Neuronal stem cell (in vitro differentiated cells): ENCODE measurements around the gene PDE1C.

ENCODE experiments used
- DNase-seq: peaks from one replicate; pipeline ENCODE4 v3.0.0-alpha.2; 2013; ENCODE audit warnings: low spot score
- H2AFZ ChIP-seq: one replicate; pipeline ENCODE4 v1.6.1; 2013; ENCODE audit warnings: mild to moderate bottlenecking, low read length, inconsistent platforms
- H2AK5ac ChIP-seq: 2 replicates; pipeline ENCODE4 v1.6.1; 2013; ENCODE audit warnings: low read depth, mild to moderate bottlenecking, inconsistent platforms, low read length, moderate library complexity, mixed read lengths
- H2BK120ac ChIP-seq: 2 replicates; pipeline ENCODE4 v1.6.1; 2013; ENCODE audit warnings: low read depth, mild to moderate bottlenecking, inconsistent platforms, low read length, moderate library complexity, mixed read lengths
- H2BK12ac ChIP-seq: one replicate; pipeline ENCODE4 v1.6.1; 2013; ENCODE audit warnings: low read length, inconsistent platforms
- H2BK15ac ChIP-seq: 2 replicates; pipeline ENCODE4 v1.6.1; 2013; ENCODE audit warnings: mild to moderate bottlenecking, low read length, inconsistent platforms, mixed read lengths
- H2BK5ac ChIP-seq: one replicate; pipeline ENCODE4 v1.6.1; 2013; ENCODE audit warnings: inconsistent platforms, mild to moderate bottlenecking, low read length, moderate library complexity
- H3K14ac ChIP-seq: one replicate; pipeline ENCODE4 v1.6.1; 2013; ENCODE audit warnings: low read length, inconsistent platforms
- H3K18ac ChIP-seq: 2 replicates; pipeline ENCODE4 v1.6.1; 2013; ENCODE audit warnings: low read length, inconsistent platforms
- H3K23ac ChIP-seq: 2 replicates; pipeline ENCODE4 v1.6.1; 2013; ENCODE audit warnings: low read depth, mild to moderate bottlenecking, mixed read lengths, low read length, inconsistent platforms; ENCODE audit not compliant: poor library complexity
- H3K27ac ChIP-seq: replicated peaks from 3 replicates; pipeline ENCODE4 v1.5.1; 2013; ENCODE audit warnings: low read length, inconsistent platforms
- H3K27me3 ChIP-seq, 3 experiments: 2 replicates each; pipeline ENCODE4 v1.6.1; 2013; ENCODE audit warnings: low read length in 3 of 3, mild to moderate bottlenecking in 2 of 3, inconsistent platforms in 1 of 3, low read depth in 1 of 3, mixed read lengths in 1 of 3, moderate library complexity in 1 of 3; ENCODE audit not compliant: control insufficient read depth in 3 of 3, insufficient read depth in 3 of 3
- H3K36me3 ChIP-seq, 2 donors: replicated peaks in 1 of 2; 2 replicates each; pipeline ENCODE4 v1.6.1; 2013; ENCODE audit warnings: low read length in 2 of 2; ENCODE audit not compliant: control insufficient read depth in 2 of 2, insufficient read depth in 2 of 2
- H3K4ac ChIP-seq: 2 replicates; pipeline ENCODE4 v1.6.1; 2013; ENCODE audit warnings: inconsistent platforms, mild to moderate bottlenecking, low read length, moderate library complexity
- H3K4me1 ChIP-seq, 2 donors: 1 replicate in 1 of 2; 2 replicates in 1 of 2; pipeline ENCODE4 v1.6.1; 2013; ENCODE audit warnings: low read length in 2 of 2, low read depth in 1 of 2; ENCODE audit not compliant: control insufficient read depth in 2 of 2, insufficient read depth in 1 of 2
- H3K4me2 ChIP-seq: one replicate; pipeline ENCODE4 v1.6.1; 2013; ENCODE audit warnings: mild to moderate bottlenecking, low read length, inconsistent platforms; ENCODE audit not compliant: insufficient read depth, poor library complexity, severe bottlenecking
- H3K4me3 ChIP-seq, 2 donors: 2 replicates each; pipeline ENCODE4 v1.5.1; 2013; ENCODE audit warnings: low read length in 2 of 2, mild to moderate bottlenecking in 2 of 2, inconsistent platforms in 1 of 2, moderate library complexity in 1 of 2
- H3K79me1 ChIP-seq: one replicate; pipeline ENCODE4 v1.6.1; 2013; ENCODE audit warnings: low read depth, mild to moderate bottlenecking, inconsistent platforms, low read length, moderate library complexity
- H3K9ac ChIP-seq: one replicate; pipeline ENCODE4 v1.6.1; 2013; ENCODE audit warnings: mild to moderate bottlenecking, low read depth, low read length, inconsistent platforms; ENCODE audit not compliant: poor library complexity
- H3K9me3 ChIP-seq, 2 donors: replicated peaks in 1 of 2; 2 replicates each; pipeline versions ENCODE3 to v1.6.1; 2013; ENCODE audit warnings: low read length in 2 of 2, mild to moderate bottlenecking in 2 of 2, inconsistent platforms in 1 of 2, low read depth in 1 of 2, mixed read lengths in 1 of 2, moderate library complexity in 1 of 2; ENCODE audit not compliant: control insufficient read depth in 2 of 2, insufficient read depth in 1 of 2
- H4K8ac ChIP-seq: one replicate; pipeline ENCODE4 v1.6.1; 2013; ENCODE audit warnings: low read depth, mild to moderate bottlenecking, inconsistent platforms, low read length, moderate library complexity
- H4K91ac ChIP-seq: one replicate; pipeline ENCODE4 v1.6.1; 2013; ENCODE audit warnings: low read length, low read depth, mild to moderate bottlenecking, inconsistent platforms; ENCODE audit not compliant: poor library complexity
- WGBS, 2 donors: extraction: QIAGEN DNeasy Blood & Tissue Kit; methylation state at CpG; one replicate each; pipeline ENCODE4 v1.1.7; 2013; ENCODE audit warnings: missing lambda C conversion rate in 2 of 2, mixed read lengths in 1 of 2; ENCODE audit not compliant: insufficient read length in 2 of 2, insufficient replicate concordance in 1 of 2; ENCODE audit errors: extremely low coverage in 2 of 2; 5-methylcytosine and 5-hydroxymethylcytosine counted together

Gene PDE1C

GRCh38 chr7:31892099-31892829 is 177.9 kb downstream of the PDE1C start:
- no peak overlapping the region for H2AFZ ChIP-seq
- no peak overlapping the region for H2AK5ac ChIP-seq
- H3K18ac ChIP-seq = no peak overlapping the region
- no peak overlapping the region for H3K14ac ChIP-seq
- H2BK120ac ChIP-seq = no peak overlapping the region
- no peak overlapping the region for H3K4me2 ChIP-seq
- H3K27me3 ChIP-seq = no peaks in the 10 kb centered on the region
- H3K9me3 ChIP-seq = peaks cover 0 to 2% of the 10 kb centered on the region in 2 donors
- no peak overlapping the region for H2BK12ac ChIP-seq
- H2BK5ac ChIP-seq = no peak overlapping the region
- no peak overlapping the region for H4K91ac ChIP-seq
- no peak overlapping the region for H2BK15ac ChIP-seq
- no peak overlapping the region for H3K9ac ChIP-seq
- no peak overlapping the region for H3K4ac ChIP-seq
- H3K4me3 ChIP-seq = no peak overlapping the region
- no peaks in the 10 kb centered on the region for H3K79me1 ChIP-seq
- H4K8ac ChIP-seq = no peak overlapping the region
- DNase-seq = no peak
- no peak overlapping the region for H3K27ac ChIP-seq
- WGBS, 2 donors = no CpG with 5 or more reads among the region's 3 CpGs
- H3K4me1 ChIP-seq = no peaks in the 10 kb centered on the region
- H3K36me3 ChIP-seq = no peaks in the 10 kb centered on the region
- H3K23ac ChIP-seq = no peak overlapping the region

DNA sequence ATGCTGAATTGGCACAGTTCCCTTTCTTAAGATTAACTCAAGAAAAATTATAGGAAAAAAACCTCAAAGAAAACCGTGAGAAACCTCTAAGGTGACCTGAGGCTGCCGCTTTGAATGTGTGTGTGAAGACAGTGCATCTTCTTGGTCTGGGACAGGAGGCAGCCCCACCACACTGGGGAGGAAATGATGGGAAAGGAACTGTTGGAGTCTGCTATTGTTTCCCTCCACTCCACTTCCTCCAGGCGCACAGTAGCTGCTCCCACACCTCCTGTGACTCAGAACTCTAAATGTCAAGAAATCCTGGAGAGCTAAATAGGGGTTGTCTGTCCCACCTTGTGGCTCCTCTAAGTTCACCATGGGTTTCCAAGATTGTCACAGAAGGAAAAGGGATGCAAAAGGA is 179.4 kb downstream of the PDE1C start:
- H3K27me3 ChIP-seq = no peaks in the 10 kb centered on the region
- no peak overlapping the region for H3K23ac ChIP-seq
- no peak overlapping the region for H2AK5ac ChIP-seq
- H2BK120ac ChIP-seq = no peak overlapping the region
- no peak for DNase-seq
- no peak overlapping the region for H4K8ac ChIP-seq
- H3K14ac ChIP-seq = no peak overlapping the region
- no peak overlapping the region for H4K91ac ChIP-seq
- no peak overlapping the region for H3K4me2 ChIP-seq
- H3K79me1 ChIP-seq = no peaks in the 10 kb centered on the region
- no peak overlapping the region for H2BK12ac ChIP-seq
- no peak overlapping the region for H2BK15ac ChIP-seq
- no CpG with 5 or more reads among the region's 3 CpGs for WGBS, 2 donors
- H3K27ac ChIP-seq = no peak overlapping the region
- no peak overlapping the region for H3K9ac ChIP-seq
- no peak overlapping the region for H3K18ac ChIP-seq
- H3K9me3 ChIP-seq = peaks cover 0 to 4% of the 10 kb centered on the region in 2 donors
- H2BK5ac ChIP-seq = no peak overlapping the region
- no peaks in the 10 kb centered on the region for H3K4me1 ChIP-seq
- H3K4me3 ChIP-seq = no peak overlapping the region
- H2AFZ ChIP-seq = no peak overlapping the region
- H3K36me3 ChIP-seq = no peaks in the 10 kb centered on the region
- no peak overlapping the region for H3K4ac ChIP-seq

- no peak overlapping the region for H3K4me2 ChIP-seq
- no peak overlapping the region for H3K4ac ChIP-seq
- H3K79me1 ChIP-seq = no peaks in the 10 kb centered on the region
- no peak overlapping the region for H3K4me3 ChIP-seq
- no peak overlapping the region for H4K8ac ChIP-seq
- no CpG with 5 or more reads among the region's 3 CpGs for WGBS, 2 donors
- H3K9me3 ChIP-seq = peaks cover 0 to 4% of the 10 kb centered on the region in 2 donors
- no peak overlapping the region for H2BK5ac ChIP-seq
- DNase-seq = no peak
- H3K27me3 ChIP-seq = no peaks in the 10 kb centered on the region
- H2AFZ ChIP-seq = no peak overlapping the region
- no peak overlapping the region for H2BK12ac ChIP-seq
- no peak overlapping the region for H4K91ac ChIP-seq
- H2BK15ac ChIP-seq = no peak overlapping the region
- no peak overlapping the region for H2BK120ac ChIP-seq
- H3K4me1 ChIP-seq = no peaks in the 10 kb centered on the region
- no peak overlapping the region for H3K14ac ChIP-seq
- H2AK5ac ChIP-seq = no peak overlapping the region
- no peak overlapping the region for H3K18ac ChIP-seq
- H3K27ac ChIP-seq = no peak overlapping the region
- H3K36me3 ChIP-seq = no peaks in the 10 kb centered on the region
- no peak overlapping the region for H3K23ac ChIP-seq
- H3K9ac ChIP-seq = no peak overlapping the region
Observed at GRCh38 chr7:31890198-31890597, 180.0 kb downstream of the PDE1C start.

DNA sequence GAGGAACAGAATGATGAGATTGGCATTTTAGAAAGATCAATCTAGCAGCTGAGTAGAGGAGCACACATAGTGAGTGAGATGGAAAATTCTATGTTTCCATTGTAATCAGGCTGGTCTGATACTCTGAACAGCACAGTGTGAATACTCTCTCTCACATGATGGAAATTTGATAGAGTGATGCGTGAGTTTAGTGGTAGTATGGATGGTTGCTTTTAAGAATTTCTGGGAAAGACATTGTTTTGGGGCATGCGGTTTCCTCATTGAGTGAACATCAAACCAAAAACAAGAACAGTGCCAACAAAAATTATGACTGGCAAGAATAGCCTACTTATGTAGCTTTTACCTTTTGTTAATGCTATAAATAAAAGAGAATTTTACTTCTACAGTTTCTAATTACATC is 183.2 kb downstream of the PDE1C start:
- Histone ChIP-seq H2BK12ac (no peak overlapping the region), H3K27ac (no peak overlapping the region), H2BK120ac (no peak overlapping the region), H4K8ac (no peak overlapping the region), H3K9me3 (peaks cover 0 to 4% of the 10 kb centered on the region in 2 donors), H3K18ac (no peak overlapping the region), H3K79me1 (no peaks in the 10 kb centered on the region), H3K4ac (no peak overlapping the region), H3K4me1 (no peaks in the 10 kb centered on the region), H3K4me3 (no peak overlapping the region), H3K14ac (no peak overlapping the region), H4K91ac (no peak overlapping the region), H3K27me3 (no peaks in the 10 kb centered on the region), H3K9ac (no peak overlapping the region), H3K23ac (no peak overlapping the region), H2AFZ (no peak overlapping the region), H3K36me3 (no peaks in the 10 kb centered on the region), H3K4me2 (no peak overlapping the region), H2AK5ac (no peak overlapping the region), H2BK15ac (no peak overlapping the region), H2BK5ac (no peak overlapping the region)
- no CpG with 5 or more reads among the region's 2 CpGs for WGBS, 2 donors
- no peak for DNase-seq
